ENCODE data around the gene WFIKKN1.

Gene WFIKKN1

GRCh38 chr16:586047-586644, 44.6 kb upstream of the WFIKKN1 start:
- TF ChIP-seq PRDM4 (tag by site-specific recombination; IDR thresholded peaks at IDR 0.05) (no peak), ZNF146 (tag by site-specific recombination; IDR thresholded peaks at IDR 0.05) (no peak), ZNF423 (tag by site-specific recombination; IDR thresholded peaks at IDR 0.05) (no peak), MEIS1 (CRISPR knock-in tag; IDR thresholded peaks at IDR 0.05; ENCODE audit: borderline replicate concordance) (no peak), ZNF18 (tag by site-specific recombination; IDR thresholded peaks at IDR 0.05) (0 out of 2 replicates have a peak, but pooled peaks have one; percentile 57), HIC1 (tag by site-specific recombination; IDR thresholded peaks at IDR 0.05) (peak; percentile 95), ELK4 (IDR thresholded peaks at IDR 0.05; ENCODE audit: borderline replicate concordance, low read depth, low read length) (no peak), ZNF747 (tag by site-specific recombination; IDR thresholded peaks at IDR 0.05) (no peak), ZNF600 (tag by site-specific recombination; IDR thresholded peaks at IDR 0.05) (peak; percentile 86), OVOL3 (tag by site-specific recombination; IDR thresholded peaks at IDR 0.05) (no peak), ZNF558 (tag by site-specific recombination; IDR thresholded peaks at IDR 0.05) (no peak)
- Histone ChIP-seq H3K27ac (ENCODE audit: extremely low read depth, low read depth, low read length) (no peak overlapping the region), H3K36me3 (ENCODE audit: control insufficient read depth in 2 of 2, insufficient read depth in 1 of 2, low read length in 2 of 2) (peaks cover 0 to 9% of the 10 kb centered on the region in 2 experiments; a peak in 1 of 3 replicates), H3K9me3 (ENCODE audit: control insufficient read depth, insufficient read depth, low read depth, low read length) (no peaks in the 10 kb centered on the region), H3K4me1 (ENCODE audit: control insufficient read depth, insufficient read depth, low read length) (peaks cover 9% of the 10 kb centered on the region; the same call in 1 of the 2 replicates), H3K4me3 (ENCODE audit: low read depth, low read length) (no peak overlapping the region)
- ChIA-PET POLR2A (interaction anchor here (1.5 to 2.1 kb wide), 2 partner anchors 59 to 194 kb away, joined by 3 to 8 read pairs; no protein-coding TSS in a partner anchor), CTCF (interaction anchor here (0.5 to 1.3 kb wide), 3 partner anchors 14 to 194 kb away, joined by 3 to 4 read pairs (median 3); no protein-coding TSS in a partner anchor)

- ChIA-PET POLR2A (interaction anchor here (0.8 to 2.2 kb wide), 4 partner anchors 44 to 195 kb away, joined by 3 to 8 read pairs (median 6); partner anchors contain the start of gene METTL26), CTCF (interaction anchor here (0.6 to 1.1 kb wide), 3 partner anchors 15 to 195 kb away, joined by 3 to 4 read pairs (median 3); no protein-coding TSS in a partner anchor)
- no peak overlapping the region for H3K4me3 ChIP-seq (ENCODE audit: low read depth, low read length)
- H3K9me3 ChIP-seq (ENCODE audit: control insufficient read depth, insufficient read depth, low read depth, low read length), result no peaks in the 10 kb centered on the region
- peaks cover 9% of the 10 kb centered on the region; the same call in 1 of the 2 replicates for H3K4me1 ChIP-seq (ENCODE audit: control insufficient read depth, insufficient read depth, low read length)
- peaks cover 0 to 8% of the 10 kb centered on the region in 2 experiments; a peak in 1 of 3 replicates for H3K36me3 ChIP-seq (ENCODE audit: control insufficient read depth in 2 of 2, insufficient read depth in 1 of 2, low read length in 2 of 2)
- H3K27ac ChIP-seq (ENCODE audit: extremely low read depth, low read depth, low read length), result peak overlapping the region; percentile 94; the same call in 1 of the 2 replicates
- no peak for TF ChIP-seq ZNF558 (tag by site-specific recombination; IDR thresholded peaks at IDR 0.05)
- TF ChIP-seq PRDM10 (tag by site-specific recombination; IDR thresholded peaks at IDR 0.05), result no peak
- TF ChIP-seq ZBTB10 (tag by site-specific recombination; IDR thresholded peaks at IDR 0.05), result no peak
- TF ChIP-seq ZNF610 (tag by site-specific recombination; IDR thresholded peaks at IDR 0.05; ENCODE audit: borderline replicate concordance), result no peak
- TF ChIP-seq ZNF155 (tag by site-specific recombination; IDR thresholded peaks at IDR 0.05), result no peak
- TF ChIP-seq ZNF404 (tag by site-specific recombination; IDR thresholded peaks at IDR 0.05), result no peak
- TF ChIP-seq ZNF169 (tag by site-specific recombination; IDR thresholded peaks at IDR 0.05), result no peak
Measured at GRCh38 chr16:586645-587590, 43.9 kb upstream of the WFIKKN1 start.

All from HEK293 (cell line).